ENCODE results near the gene UVRAG. TPM values are rescaled to one million over a fixed set of nuclear protein-coding genes. Genes with fewer than 3 reads are reported as not detected.

Gene UVRAG
- total RNA-seq, 1 donor from 2014 or later = 14.1 TPM

DNA sequence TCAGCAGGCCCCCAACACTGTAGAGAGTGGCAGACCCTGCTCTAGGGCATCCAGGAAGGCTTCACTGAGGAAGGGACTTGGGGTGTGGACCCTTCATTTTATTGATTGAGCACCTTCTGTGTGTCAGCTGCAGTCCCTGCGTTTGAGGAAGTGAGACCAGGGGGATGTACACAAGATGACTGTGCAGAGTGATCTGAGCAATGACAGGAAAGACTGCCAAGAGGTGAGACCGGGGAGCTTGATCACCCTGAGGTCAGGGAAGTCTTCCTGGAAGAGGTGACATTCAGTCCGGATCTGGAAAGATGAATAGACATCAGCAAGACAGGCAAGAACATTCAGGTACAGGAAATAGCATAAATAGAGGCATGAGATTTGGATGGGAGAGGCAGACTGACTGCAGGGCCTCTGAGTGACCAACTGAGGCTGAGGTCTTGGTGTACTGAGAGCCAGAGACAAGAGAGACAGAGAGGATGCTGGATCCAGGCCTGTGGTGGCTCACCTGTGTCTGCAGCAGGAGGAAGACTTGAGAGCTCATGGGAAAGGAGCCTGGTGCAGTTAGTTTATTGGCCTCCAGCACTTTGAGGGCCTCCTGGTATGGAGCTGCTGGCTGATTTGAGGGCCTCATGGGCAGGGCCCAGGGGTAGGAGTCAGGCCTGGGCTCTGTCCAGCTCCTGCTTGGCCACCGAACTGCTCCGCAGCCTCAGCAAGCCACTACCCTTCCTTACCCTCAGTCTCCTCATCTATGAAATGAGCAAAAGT is 41.2 kb upstream of the UVRAG start:
- no peaks in the 10 kb centered on the region for H3K36me3 ChIP-seq (ENCODE audit: control insufficient read depth in 3 of 3, insufficient read depth in 3 of 3, low read length in 3 of 3)
- peaks cover 2 to 7% (median 4%) of the 10 kb centered on the region in 3 donors for H3K27me3 ChIP-seq (ENCODE audit: control insufficient read depth in 3 of 3, insufficient read depth in 3 of 3, low read length in 3 of 3)
- H3K9me3 ChIP-seq (ENCODE audit: control insufficient read depth in 3 of 3, low read length in 3 of 3) = no peaks in the 10 kb centered on the region
- peaks cover 2 to 4% (median 3%) of the 10 kb centered on the region in 3 donors for H3K4me1 ChIP-seq (ENCODE audit: control insufficient read depth in 3 of 3, insufficient read depth in 3 of 3, low read length in 3 of 3)
- H3K27ac ChIP-seq (ENCODE audit: low read depth, low read length) = no peak overlapping the region
- no peak overlapping the region for H3K9ac ChIP-seq (ENCODE audit: low read depth in 1 of 3, low read length in 3 of 3)
- H3K4me3 ChIP-seq (ENCODE audit: low read length in 3 of 3) = no peak overlapping the region

DNA sequence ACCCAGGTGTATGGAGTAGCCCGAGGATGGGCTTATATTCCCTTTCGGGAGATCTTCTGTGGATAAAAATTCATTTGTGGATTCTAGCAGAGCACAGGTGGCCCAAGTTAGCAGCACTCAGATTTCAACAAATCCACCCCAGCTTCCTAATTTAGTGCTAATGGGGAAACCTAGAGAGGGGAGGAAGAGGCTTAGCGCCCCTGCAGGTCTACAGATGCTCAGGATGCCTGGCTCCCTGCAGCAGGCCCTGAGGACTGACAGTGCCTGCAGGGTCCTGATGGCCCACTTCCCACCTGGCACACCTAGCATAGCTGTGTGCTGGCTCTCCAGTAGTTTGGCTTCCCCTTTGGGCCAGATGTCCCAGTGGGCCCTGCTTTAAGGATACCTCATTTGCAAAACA is 40.0 kb upstream of the UVRAG start:
- H3K9ac ChIP-seq (ENCODE audit: low read depth in 1 of 3, low read length in 3 of 3) = no peak overlapping the region
- H3K27me3 ChIP-seq (ENCODE audit: control insufficient read depth in 3 of 3, insufficient read depth in 3 of 3, low read length in 3 of 3) = no peaks in the 10 kb centered on the region
- H3K9me3 ChIP-seq (ENCODE audit: control insufficient read depth in 3 of 3, low read length in 3 of 3) = no peaks in the 10 kb centered on the region
- H3K4me3 ChIP-seq (ENCODE audit: low read length in 3 of 3) = no peak overlapping the region
- no peak overlapping the region for H3K27ac ChIP-seq (ENCODE audit: low read depth, low read length)
- no peaks in the 10 kb centered on the region for H3K4me1 ChIP-seq (ENCODE audit: control insufficient read depth in 3 of 3, insufficient read depth in 3 of 3, low read length in 3 of 3)
- no peaks in the 10 kb centered on the region for H3K36me3 ChIP-seq (ENCODE audit: control insufficient read depth in 3 of 3, insufficient read depth in 3 of 3, low read length in 3 of 3)

DNA sequence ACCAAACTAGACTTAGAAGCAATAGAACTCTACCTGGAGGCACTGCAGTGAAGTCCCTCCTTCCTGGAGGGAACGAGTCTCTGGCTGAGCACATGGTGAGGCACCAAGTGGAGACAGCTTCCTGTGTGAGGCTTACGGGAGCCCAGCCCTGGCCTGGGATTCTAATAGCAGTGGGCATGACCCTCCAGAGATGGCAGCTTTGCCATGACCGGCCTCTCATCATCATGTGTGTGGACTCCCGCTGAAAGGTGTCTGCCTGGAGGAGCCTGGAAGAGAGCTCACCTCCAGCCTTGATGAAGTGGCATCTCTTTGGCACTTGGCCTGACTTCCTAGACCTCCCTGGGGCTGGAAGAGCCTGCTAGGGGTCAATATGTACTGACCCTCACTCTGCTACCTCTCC is 38.5 kb upstream of the UVRAG start:
- Histone ChIP-seq H3K4me3 (ENCODE audit: low read length in 3 of 3) (no peak overlapping the region), H3K9ac (ENCODE audit: low read depth in 1 of 3, low read length in 3 of 3) (no peak overlapping the region), H3K27ac (ENCODE audit: low read depth, low read length) (no peak overlapping the region), H3K27me3 (ENCODE audit: control insufficient read depth in 3 of 3, insufficient read depth in 3 of 3, low read length in 3 of 3) (no peaks in the 10 kb centered on the region), H3K9me3 (ENCODE audit: control insufficient read depth in 3 of 3, low read length in 3 of 3) (no peaks in the 10 kb centered on the region), H3K4me1 (ENCODE audit: control insufficient read depth in 3 of 3, insufficient read depth in 3 of 3, low read length in 3 of 3) (no peaks in the 10 kb centered on the region), H3K36me3 (ENCODE audit: control insufficient read depth in 3 of 3, insufficient read depth in 3 of 3, low read length in 3 of 3) (no peaks in the 10 kb centered on the region)

DNA sequence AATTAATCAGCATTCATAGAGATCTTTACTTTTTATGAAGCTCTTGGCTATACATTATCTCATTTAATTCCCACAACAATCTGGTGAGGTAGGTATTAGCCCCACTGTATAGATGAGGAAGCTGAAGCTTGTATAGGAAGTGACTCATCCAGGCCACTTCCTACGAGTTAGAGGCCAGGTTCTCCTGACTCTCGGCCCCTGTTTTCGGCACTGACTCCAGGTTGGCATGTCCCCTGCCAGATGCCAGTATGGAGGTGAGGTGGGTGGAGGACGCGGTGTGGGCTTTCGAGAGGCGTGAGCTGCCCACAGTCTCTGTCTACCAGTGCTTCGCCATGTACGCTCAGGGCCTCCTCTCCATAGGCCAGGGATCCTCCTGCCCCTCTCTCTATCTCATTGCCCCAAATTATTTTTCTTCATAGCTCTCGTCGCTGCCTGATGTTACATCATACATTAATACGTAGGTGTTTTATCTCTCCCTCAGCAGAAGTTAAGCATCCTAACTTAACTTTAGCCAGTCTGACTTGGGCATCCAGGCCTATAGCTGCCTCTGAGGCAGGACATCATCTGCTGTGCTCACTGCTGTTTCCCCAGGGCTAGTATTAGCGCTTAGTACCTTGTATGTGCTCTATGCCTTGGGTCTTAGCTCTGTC is 37.4 kb upstream of the UVRAG start:
- no peak overlapping the region for H3K9ac ChIP-seq (ENCODE audit: low read depth in 1 of 3, low read length in 3 of 3)
- no peaks in the 10 kb centered on the region for H3K27me3 ChIP-seq (ENCODE audit: control insufficient read depth in 3 of 3, insufficient read depth in 3 of 3, low read length in 3 of 3)
- H3K4me1 ChIP-seq (ENCODE audit: control insufficient read depth in 3 of 3, insufficient read depth in 3 of 3, low read length in 3 of 3) = no peaks in the 10 kb centered on the region
- no peak overlapping the region for H3K27ac ChIP-seq (ENCODE audit: low read depth, low read length)
- H3K4me3 ChIP-seq (ENCODE audit: low read length in 3 of 3) = no peak overlapping the region
- no peaks in the 10 kb centered on the region for H3K9me3 ChIP-seq (ENCODE audit: control insufficient read depth in 3 of 3, low read length in 3 of 3)
- no peaks in the 10 kb centered on the region for H3K36me3 ChIP-seq (ENCODE audit: control insufficient read depth in 3 of 3, insufficient read depth in 3 of 3, low read length in 3 of 3)

DNA sequence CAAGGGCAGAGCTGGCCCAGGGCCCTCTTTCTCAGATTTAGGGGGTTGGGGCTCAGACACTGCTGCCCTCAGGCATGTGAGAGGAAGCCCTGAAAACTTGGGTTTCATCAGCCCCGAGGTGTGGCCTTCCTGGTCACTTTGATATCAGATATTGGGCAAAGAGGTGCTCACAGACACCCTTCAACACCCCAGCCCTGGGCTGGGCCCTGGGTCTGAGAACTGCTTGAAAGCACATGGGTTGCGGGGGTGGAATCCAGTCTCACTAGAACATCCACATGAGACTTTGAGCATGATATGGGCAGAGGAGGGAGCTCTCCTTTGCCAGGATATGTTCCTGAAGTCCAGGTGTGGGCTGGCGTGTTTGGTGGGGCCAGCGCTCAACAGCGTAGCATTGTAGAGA is 36.0 kb upstream of the UVRAG start:
- no peaks in the 10 kb centered on the region for H3K36me3 ChIP-seq (ENCODE audit: control insufficient read depth in 3 of 3, insufficient read depth in 3 of 3, low read length in 3 of 3)
- no peak overlapping the region for H3K4me3 ChIP-seq (ENCODE audit: low read length in 3 of 3)
- no peaks in the 10 kb centered on the region for H3K9me3 ChIP-seq (ENCODE audit: control insufficient read depth in 3 of 3, low read length in 3 of 3)
- no peak overlapping the region for H3K9ac ChIP-seq (ENCODE audit: low read depth in 1 of 3, low read length in 3 of 3)
- no peaks in the 10 kb centered on the region for H3K4me1 ChIP-seq (ENCODE audit: control insufficient read depth in 3 of 3, insufficient read depth in 3 of 3, low read length in 3 of 3)
- H3K27me3 ChIP-seq (ENCODE audit: control insufficient read depth in 3 of 3, insufficient read depth in 3 of 3, low read length in 3 of 3) = no peaks in the 10 kb centered on the region
- H3K27ac ChIP-seq (ENCODE audit: low read depth, low read length) = no peak overlapping the region

DNA sequence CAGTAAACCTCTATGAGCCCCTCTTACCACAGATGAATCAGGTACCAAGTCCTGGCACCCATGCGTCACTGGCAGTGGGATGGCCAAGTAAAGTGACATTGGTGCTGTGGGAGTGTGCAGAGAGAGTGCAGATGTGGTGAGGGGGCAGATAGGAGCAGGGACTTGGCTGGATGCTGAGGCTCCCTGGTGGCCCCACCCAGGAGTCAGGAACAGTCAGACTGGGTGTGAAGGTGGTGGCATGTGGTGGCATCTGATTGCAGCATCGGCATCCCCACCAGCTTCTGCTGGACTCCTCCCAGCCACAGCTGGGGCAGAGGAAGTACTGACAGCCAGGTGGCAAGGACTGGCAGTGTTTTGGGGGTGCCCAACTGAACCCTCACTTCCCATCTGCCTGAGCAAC is 35.0 kb upstream of the UVRAG start:
- Histone ChIP-seq H3K4me3 (ENCODE audit: low read length in 3 of 3) (no peak overlapping the region), H3K27ac (ENCODE audit: low read depth, low read length) (no peak overlapping the region), H3K27me3 (ENCODE audit: control insufficient read depth in 3 of 3, insufficient read depth in 3 of 3, low read length in 3 of 3) (no peaks in the 10 kb centered on the region), H3K9me3 (ENCODE audit: control insufficient read depth in 3 of 3, low read length in 3 of 3) (no peaks in the 10 kb centered on the region), H3K36me3 (ENCODE audit: control insufficient read depth in 3 of 3, insufficient read depth in 3 of 3, low read length in 3 of 3) (no peaks in the 10 kb centered on the region), H3K4me1 (ENCODE audit: control insufficient read depth in 3 of 3, insufficient read depth in 3 of 3, low read length in 3 of 3) (no peaks in the 10 kb centered on the region), H3K9ac (ENCODE audit: low read depth in 1 of 3, low read length in 3 of 3) (no peak overlapping the region)

- Histone ChIP-seq H3K4me1 (ENCODE audit: control insufficient read depth in 3 of 3, insufficient read depth in 3 of 3, low read length in 3 of 3) (no peaks in the 10 kb centered on the region), H3K4me3 (ENCODE audit: low read length in 3 of 3) (no peak overlapping the region), H3K9ac (ENCODE audit: low read depth in 1 of 3, low read length in 3 of 3) (no peak overlapping the region), H3K27me3 (ENCODE audit: control insufficient read depth in 3 of 3, insufficient read depth in 3 of 3, low read length in 3 of 3) (no peaks in the 10 kb centered on the region), H3K36me3 (ENCODE audit: control insufficient read depth in 3 of 3, insufficient read depth in 3 of 3, low read length in 3 of 3) (no peaks in the 10 kb centered on the region), H3K9me3 (ENCODE audit: control insufficient read depth in 3 of 3, low read length in 3 of 3) (no peaks in the 10 kb centered on the region), H3K27ac (ENCODE audit: low read depth, low read length) (no peak overlapping the region)
These were observed 34.1 kb upstream of the UVRAG start for GRCh38 chr11:75780888-75781287.

DNA sequence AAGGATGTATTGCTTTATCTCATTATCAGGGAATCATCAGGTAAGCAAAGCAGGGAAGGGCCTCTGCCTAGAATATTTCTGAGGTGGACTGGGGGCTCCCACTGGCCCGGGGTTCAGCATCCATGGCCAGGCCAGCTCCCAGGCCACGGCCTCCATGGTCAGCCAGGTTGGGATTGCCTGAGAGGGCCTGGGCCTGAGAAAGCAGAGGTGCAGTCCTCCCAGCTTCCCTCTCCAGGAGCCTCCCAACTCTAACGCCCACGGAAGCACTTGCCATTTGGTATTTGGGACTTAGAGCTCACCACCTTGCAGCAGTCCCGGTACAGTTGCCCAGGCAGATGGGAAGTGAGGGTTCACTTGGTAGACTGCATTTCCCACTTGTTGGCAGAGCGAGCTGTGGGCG is 33.7 kb upstream of the UVRAG start:
- Histone ChIP-seq H3K9ac (ENCODE audit: low read depth in 1 of 3, low read length in 3 of 3) (no peak overlapping the region), H3K4me1 (ENCODE audit: control insufficient read depth in 3 of 3, insufficient read depth in 3 of 3, low read length in 3 of 3) (no peaks in the 10 kb centered on the region)

DNA sequence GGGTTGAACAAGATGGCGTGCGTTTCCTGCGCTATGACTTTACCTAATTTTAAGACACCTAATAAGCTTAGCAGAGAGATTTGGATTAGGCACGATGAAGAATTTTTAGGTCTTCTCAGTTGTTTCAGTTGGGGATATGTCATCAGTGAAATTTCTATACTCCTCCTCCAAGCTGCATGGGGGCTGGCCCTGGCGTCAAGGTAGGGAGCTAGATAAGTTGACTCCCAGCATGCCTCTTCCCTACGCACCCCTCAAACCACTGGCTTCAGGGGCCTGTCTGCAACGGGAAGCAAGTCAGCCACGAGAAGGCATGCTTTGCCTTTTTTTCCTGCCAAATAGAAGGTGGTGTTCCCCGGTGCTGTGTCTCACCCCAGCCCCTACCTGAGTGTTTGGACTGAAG is 33.2 kb upstream of the UVRAG start:
- Histone ChIP-seq H3K36me3 (ENCODE audit: control insufficient read depth in 3 of 3, insufficient read depth in 3 of 3, low read length in 3 of 3) (no peaks in the 10 kb centered on the region), H3K27me3 (ENCODE audit: control insufficient read depth in 3 of 3, insufficient read depth in 3 of 3, low read length in 3 of 3) (no peaks in the 10 kb centered on the region), H3K4me1 (ENCODE audit: control insufficient read depth in 3 of 3, insufficient read depth in 3 of 3, low read length in 3 of 3) (no peaks in the 10 kb centered on the region), H3K9ac (ENCODE audit: low read depth in 1 of 3, low read length in 3 of 3) (no peak overlapping the region), H3K27ac (ENCODE audit: low read depth, low read length) (no peak overlapping the region), H3K4me3 (ENCODE audit: low read length in 3 of 3) (no peak overlapping the region), H3K9me3 (ENCODE audit: control insufficient read depth in 3 of 3, low read length in 3 of 3) (no peaks in the 10 kb centered on the region)

More for the DNA sequence above, 33.7 kb upstream of the UVRAG start:
- Histone ChIP-seq H3K4me3 (ENCODE audit: low read length in 3 of 3) (no peak overlapping the region), H3K27me3 (ENCODE audit: control insufficient read depth in 3 of 3, insufficient read depth in 3 of 3, low read length in 3 of 3) (no peaks in the 10 kb centered on the region), H3K27ac (ENCODE audit: low read depth, low read length) (no peak overlapping the region), H3K9me3 (ENCODE audit: control insufficient read depth in 3 of 3, low read length in 3 of 3) (no peaks in the 10 kb centered on the region), H3K36me3 (ENCODE audit: control insufficient read depth in 3 of 3, insufficient read depth in 3 of 3, low read length in 3 of 3) (no peaks in the 10 kb centered on the region)

DNA sequence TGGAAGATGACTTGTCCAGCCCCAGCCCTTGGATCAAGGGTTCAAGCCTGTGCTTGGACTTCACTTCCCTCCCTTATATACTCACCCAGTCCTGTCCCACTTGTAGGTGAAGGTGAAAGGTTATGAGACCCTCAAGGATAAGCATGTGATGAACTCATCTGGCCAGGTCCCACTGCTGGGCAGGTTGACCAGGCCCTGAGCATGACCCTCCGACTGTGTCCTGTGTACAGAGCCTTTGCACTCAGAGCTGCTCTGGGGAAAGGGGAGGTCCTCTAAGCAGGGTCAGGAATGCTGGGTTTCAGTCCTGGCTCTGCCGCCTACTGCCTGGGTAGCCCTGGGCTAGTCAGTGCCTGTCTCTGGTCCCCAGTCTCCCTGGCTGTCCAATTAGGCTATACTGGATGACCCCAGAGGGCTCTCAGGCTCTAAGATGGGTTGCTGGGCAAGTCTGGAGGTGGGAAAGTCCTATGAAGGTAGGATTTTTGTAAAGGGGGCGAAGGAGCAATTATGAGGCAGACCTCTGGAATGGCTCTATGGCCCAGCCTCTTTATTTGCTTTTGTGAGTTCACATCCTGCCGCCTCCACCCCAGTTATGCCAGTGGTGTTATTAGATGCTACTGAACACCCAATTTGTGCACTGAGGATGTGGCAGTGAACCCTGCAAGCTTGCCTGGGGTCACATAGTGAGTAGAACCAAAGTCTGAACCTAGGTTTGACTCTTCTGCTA is 32.3 kb upstream of the UVRAG start:
- Histone ChIP-seq H3K9me3 (ENCODE audit: control insufficient read depth in 3 of 3, low read length in 3 of 3) (no peaks in the 10 kb centered on the region), H3K27ac (ENCODE audit: low read depth, low read length) (no peak overlapping the region), H3K4me1 (ENCODE audit: control insufficient read depth in 3 of 3, insufficient read depth in 3 of 3, low read length in 3 of 3) (no peaks in the 10 kb centered on the region), H3K36me3 (ENCODE audit: control insufficient read depth in 3 of 3, insufficient read depth in 3 of 3, low read length in 3 of 3) (no peaks in the 10 kb centered on the region), H3K9ac (ENCODE audit: low read depth in 1 of 3, low read length in 3 of 3) (no peak overlapping the region), H3K4me3 (ENCODE audit: low read length in 3 of 3) (no peak overlapping the region), H3K27me3 (ENCODE audit: control insufficient read depth in 3 of 3, insufficient read depth in 3 of 3, low read length in 3 of 3) (no peaks in the 10 kb centered on the region)

All from skeletal muscle tissue (tissue), 4 donors.